RWPE2 (cell line): ENCODE measurements around the gene GNG12.

Source experiments
- ATAC-seq: fragments of 200-7000 bp; cut with Tn5 transposase; 3 replicates; pipeline ENCODE4 v1.9.1; 2021; ENCODE audit warnings: low read depth
- DNase-seq: peaks from one replicate; pipeline ENCODE4 v3.0.0-alpha.2; 2020; ENCODE audit warnings: low spot score
- H3K27ac ChIP-seq: fragments of 450-650 bp; 2 replicates; pipeline ENCODE4 v1.5.1; 2017; ENCODE audit warnings: mild to moderate bottlenecking; ENCODE audit not compliant: poor library complexity, severe bottlenecking
- H3K27me3 ChIP-seq: fragments of 250-450 bp; sonication (Bioruptor Pico); 2 replicates; pipeline ENCODE4 v1.5.1; 2021; ENCODE audit warnings: mild to moderate bottlenecking, moderate library complexity; ENCODE audit not compliant: insufficient read depth, poor library complexity, severe bottlenecking
- H3K36me3 ChIP-seq: fragments of 250-450 bp; sonication (Bioruptor Pico); 2 replicates; pipeline ENCODE4 v1.5.1; 2020; ENCODE audit warnings: low read depth, mild to moderate bottlenecking, moderate library complexity
- H3K4me1 ChIP-seq: fragments of 250-450 bp; sonication (Bioruptor Pico); 2 replicates; pipeline ENCODE4 v1.5.1; 2021; ENCODE audit warnings: mild to moderate bottlenecking, moderate library complexity; ENCODE audit not compliant: insufficient read depth, poor library complexity, severe bottlenecking
- H3K4me3 ChIP-seq: fragments of 250-450 bp; sonication (Bioruptor Pico); 2 replicates; pipeline ENCODE4 v1.5.1; 2021; ENCODE audit warnings: mild to moderate bottlenecking, moderate library complexity; ENCODE audit not compliant: severe bottlenecking
- H3K9me3 ChIP-seq: fragments of 250-450 bp; sonication (Bioruptor Pico); 2 replicates; pipeline ENCODE4 v1.5.1; 2021; ENCODE audit warnings: mild to moderate bottlenecking, moderate library complexity; ENCODE audit not compliant: severe bottlenecking
- CTCF ChIP-seq: fragments of 450-650 bp; IDR thresholded peaks from one replicate; pipeline ENCODE4 v1.5.1; 2017; ENCODE audit warnings: mild to moderate bottlenecking, moderate library complexity; ENCODE audit not compliant: poor library complexity, severe bottlenecking

The GNG12 gene

GRCh38 chr1:67690411-67690810 lies 142.9 kb downstream of the GNG12 start:
- DNase-seq, result no peak
- Histone ChIP-seq H3K4me1 (peaks cover 10% of the 10 kb centered on the region), H3K27ac (peak overlapping the region; percentile 98), H3K27me3 (no peaks in the 10 kb centered on the region), H3K36me3 (peaks cover 43% of the 10 kb centered on the region), H3K4me3 (no peak overlapping the region), H3K9me3 (no peaks in the 10 kb centered on the region)
- TF ChIP-seq CTCF, result no peak
- no peak for ATAC-seq

- DNase-seq (no peak), ATAC-seq (no peak; the same call in 2 of the 3 replicates)
- H3K27ac ChIP-seq, result peak overlapping the region; percentile 98
- H3K9me3 ChIP-seq, result no peaks in the 10 kb centered on the region
- H3K36me3 ChIP-seq, result peaks cover 45% of the 10 kb centered on the region
- TF ChIP-seq CTCF, result no peak
- H3K4me1 ChIP-seq, result peaks cover 10% of the 10 kb centered on the region
- no peak overlapping the region for H3K4me3 ChIP-seq
- H3K27me3 ChIP-seq, result no peaks in the 10 kb centered on the region
Observed at GRCh38 chr1:67690018-67690363, 143.3 kb downstream of the GNG12 start.

GRCh38 chr1:67689267-67690017 lies 143.8 kb downstream of the GNG12 start:
- no peak for TF ChIP-seq CTCF
- no peaks in the 10 kb centered on the region for H3K27me3 ChIP-seq
- peak overlapping the region; percentile 98 for H3K27ac ChIP-seq
- H3K4me3 ChIP-seq, result no peak overlapping the region
- H3K9me3 ChIP-seq, result no peaks in the 10 kb centered on the region
- ATAC-seq (peak; percentile 1; the same call in 2 of the 3 replicates), DNase-seq (no peak)
- peaks cover 45% of the 10 kb centered on the region for H3K36me3 ChIP-seq
- H3K4me1 ChIP-seq, result peaks cover 12% of the 10 kb centered on the region

- no peaks in the 10 kb centered on the region for H3K9me3 ChIP-seq
- H3K4me3 ChIP-seq, result no peak overlapping the region
- no peak for DNase-seq
- peaks cover 45% of the 10 kb centered on the region for H3K36me3 ChIP-seq
- no peak for TF ChIP-seq CTCF
- H3K27me3 ChIP-seq, result no peaks in the 10 kb centered on the region
- peak overlapping the region; percentile 98 for H3K27ac ChIP-seq
- H3K4me1 ChIP-seq, result peaks cover 19% of the 10 kb centered on the region
- no peak for ATAC-seq
Observed at GRCh38 chr1:67688526-67689219, 144.6 kb downstream of the GNG12 start.

- no peaks in the 10 kb centered on the region for H3K27me3 ChIP-seq
- peaks cover 45% of the 10 kb centered on the region for H3K36me3 ChIP-seq
- ATAC-seq (no peak), DNase-seq (no peak)
- TF ChIP-seq CTCF, result no peak
- peak overlapping the region; percentile 84 for H3K4me3 ChIP-seq
- H3K4me1 ChIP-seq, result peaks cover 29% of the 10 kb centered on the region
- peak overlapping the region; percentile 98 for H3K27ac ChIP-seq
- no peaks in the 10 kb centered on the region for H3K9me3 ChIP-seq
Observed at GRCh38 chr1:67687649-67688048, 145.6 kb downstream of the GNG12 start.
